Skeletal muscle cell (primary cell): ENCODE measurements around the gene RAB30.

ENCODE experiments used
- DNase-seq: peaks from one replicate; pipeline ENCODE4 v3.0.0-alpha.2; 2010; ENCODE audit warnings: low read depth
- H3K4me3 ChIP-seq: 2 replicates; pipeline ENCODE4 v1.5.1; 2011; ENCODE audit warnings: low read depth, mild to moderate bottlenecking, control low read depth, low read length, moderate library complexity

The RAB30 gene

GRCh38 chr11:83071567-83072349, at the start of gene RAB30:
Gene RAB30 (minus strand): TSS chr11:83071897. CDS start chr11:82997316, 74,581 bp downstream.
- DNase-seq = peak; percentile 99
- peak within 1 kb of the TSS; percentile 89 for H3K4me3 ChIP-seq

GRCh38 chr11:83120327-83120726, 48.6 kb upstream of the RAB30 start:
- no peak for DNase-seq
- no peak overlapping the region for H3K4me3 ChIP-seq

GRCh38 chr11:83119216-83119615, 47.5 kb upstream of the RAB30 start:
- DNase-seq = no peak
- no peak overlapping the region for H3K4me3 ChIP-seq

- no peak overlapping the region for H3K4me3 ChIP-seq
- DNase-seq = no peak
These were observed 47.1 kb upstream of the RAB30 start for GRCh38 chr11:83118814-83119213.

- DNase-seq = no peak
- no peak overlapping the region for H3K4me3 ChIP-seq
These were observed 44.4 kb upstream of the RAB30 start for GRCh38 chr11:83116015-83116641.

- no peak for DNase-seq
- H3K4me3 ChIP-seq = no peak overlapping the region
These were observed 43.9 kb upstream of the RAB30 start for GRCh38 chr11:83115551-83115950.

GRCh38 chr11:83115026-83115425, 43.3 kb upstream of the RAB30 start:
- no peak overlapping the region for H3K4me3 ChIP-seq
- no peak for DNase-seq

- DNase-seq = no peak
- no peak overlapping the region for H3K4me3 ChIP-seq
These were observed 41.2 kb upstream of the RAB30 start for GRCh38 chr11:83112886-83113285.

- no peak overlapping the region for H3K4me3 ChIP-seq
These were observed 33.5 kb upstream of the RAB30 start for GRCh38 chr11:83105168-83105567.

GRCh38 chr11:83102834-83103233, 31.1 kb upstream of the RAB30 start:
- H3K4me3 ChIP-seq = no peak overlapping the region
- no peak for DNase-seq

More at GRCh38 chr11:83105168-83105567, 33.5 kb upstream of the RAB30 start:
- no peak for DNase-seq

- H3K4me3 ChIP-seq = no peak overlapping the region
- no peak for DNase-seq
These were observed 25.9 kb upstream of the RAB30 start for GRCh38 chr11:83097429-83098075.

GRCh38 chr11:83093634-83094033, 21.9 kb upstream of the RAB30 start:
- H3K4me3 ChIP-seq = no peak overlapping the region
- DNase-seq = no peak

GRCh38 chr11:83092488-83093384, 21.0 kb upstream of the RAB30 start:
- H3K4me3 ChIP-seq = no peak overlapping the region
- no peak for DNase-seq

GRCh38 chr11:83088965-83089364, 17.3 kb upstream of the RAB30 start:
- no peak for DNase-seq
- no peak overlapping the region for H3K4me3 ChIP-seq

GRCh38 chr11:83087035-83087434, 15.3 kb upstream of the RAB30 start:
- H3K4me3 ChIP-seq = no peak overlapping the region
- no peak for DNase-seq

GRCh38 chr11:83079820-83080219, 8.1 kb upstream of the RAB30 start:
- H3K4me3 ChIP-seq = no peak overlapping the region
- DNase-seq = no peak

- no peak for DNase-seq
These were observed 6.6 kb upstream of the RAB30 start for GRCh38 chr11:83078269-83078668.

GRCh38 chr11:83073884-83074283, 2.2 kb upstream of the RAB30 start:
- no peak overlapping the region for H3K4me3 ChIP-seq
- no peak for DNase-seq

More at GRCh38 chr11:83078269-83078668, 6.6 kb upstream of the RAB30 start:
- H3K4me3 ChIP-seq = no peak overlapping the region

- peak overlapping the region; percentile 89 for H3K4me3 ChIP-seq
- no peak for DNase-seq
These were observed 1.6 kb upstream of the RAB30 start for GRCh38 chr11:83073258-83073657.
